ENCODE results near the gene TAC3.
"Not testable (repeated sequence)": the region's sequence is repeated elsewhere in the genome, so short reads cannot be mapped to it uniquely, and the experiment has no call there.

TAC3 gene

GRCh38 chr12:57027805-57028153 lies 11.4 kb upstream of the TAC3 start:
- H3K36me3 ChIP-seq (replicated peaks): no peaks in the 10 kb centered on the region
- H3K9me3 ChIP-seq: no peaks in the 10 kb centered on the region
- DNase-seq (ENCODE audit: low spot score in 2 of 2): no peak
- H3K27me3 ChIP-seq (ENCODE audit: low read depth): 0 out of 2 replicates have a peak, but pooled peaks cover 3% of the 10 kb centered on the region
- H3K4me1 ChIP-seq: peaks cover 7% of the 10 kb centered on the region
- in situ Hi-C loops (cut with MboI; ENCODE audit: low sequenced_read_pairs): no loop called here
- no peak overlapping the region for H3K4me3 ChIP-seq

- Histone ChIP-seq H3K4me1 (peaks cover 7% of the 10 kb centered on the region), H3K4me3 (no peak overlapping the region), H3K27me3 (ENCODE audit: low read depth) (0 out of 2 replicates have a peak, but pooled peaks cover 3% of the 10 kb centered on the region), H3K36me3 (replicated peaks) (no peaks in the 10 kb centered on the region), H3K9me3 (no peaks in the 10 kb centered on the region)
- DNase-seq (ENCODE audit: low spot score in 2 of 2): no peak
- in situ Hi-C loops (cut with MboI; ENCODE audit: low sequenced_read_pairs): no loop called here
Measured at GRCh38 chr12:57027011-57027804, 10.9 kb upstream of the TAC3 start.

GRCh38 chr12:57025196-57025595 lies 8.9 kb upstream of the TAC3 start:
- H3K4me1 ChIP-seq: no peaks in the 10 kb centered on the region
- H3K36me3 ChIP-seq (replicated peaks): no peaks in the 10 kb centered on the region
- in situ Hi-C loops (cut with MboI; ENCODE audit: low sequenced_read_pairs): no loop called here
- 0 out of 2 replicates have a peak, but pooled peaks cover 3% of the 10 kb centered on the region for H3K27me3 ChIP-seq (ENCODE audit: low read depth)
- H3K4me3 ChIP-seq: no peak overlapping the region
- DNase-seq (ENCODE audit: low spot score in 2 of 2): no peak
- H3K9me3 ChIP-seq: no peaks in the 10 kb centered on the region

- in situ Hi-C loops (cut with MboI; ENCODE audit: low sequenced_read_pairs); DNase-seq (ENCODE audit: low spot score in 2 of 2); H3K36me3 ChIP-seq (replicated peaks); H3K4me3 ChIP-seq; H3K4me1 ChIP-seq; H3K27me3 ChIP-seq (ENCODE audit: low read depth); H3K9me3 ChIP-seq: not testable (repeated sequence)
Measured at GRCh38 chr12:57022324-57022723, 6.0 kb upstream of the TAC3 start.

GRCh38 chr12:57019983-57020719 lies 3.8 kb upstream of the TAC3 start:
- in situ Hi-C loops (cut with MboI; ENCODE audit: low sequenced_read_pairs): no loop called here
- no peak for DNase-seq (ENCODE audit: low spot score in 2 of 2)
- Histone ChIP-seq H3K27me3 (ENCODE audit: low read depth) (peaks cover 10% of the 10 kb centered on the region; the same call in 1 of the 2 replicates), H3K36me3 (replicated peaks) (no peaks in the 10 kb centered on the region), H3K4me3 (no peak overlapping the region), H3K4me1 (no peaks in the 10 kb centered on the region), H3K9me3 (no peaks in the 10 kb centered on the region)

- in situ Hi-C loops (cut with MboI; ENCODE audit: low sequenced_read_pairs): no loop called here
- Histone ChIP-seq H3K4me1 (no peaks in the 10 kb centered on the region), H3K36me3 (replicated peaks) (no peaks in the 10 kb centered on the region)
Measured at GRCh38 chr12:57018906-57019305, 2.6 kb upstream of the TAC3 start.

GRCh38 chr12:57018353-57018752 lies 2.0 kb upstream of the TAC3 start:
- H3K9me3 ChIP-seq; H3K36me3 ChIP-seq (replicated peaks); H3K4me1 ChIP-seq; DNase-seq (ENCODE audit: low spot score in 2 of 2); H3K4me3 ChIP-seq; in situ Hi-C loops (cut with MboI; ENCODE audit: low sequenced_read_pairs): not testable (repeated sequence)
- peaks cover 14% of the 10 kb centered on the region for H3K27me3 ChIP-seq (ENCODE audit: low read depth)

More at GRCh38 chr12:57018906-57019305, 2.6 kb upstream of the TAC3 start:
- H3K9me3 ChIP-seq: no peaks in the 10 kb centered on the region
- H3K27me3 ChIP-seq (ENCODE audit: low read depth): peaks cover 14% of the 10 kb centered on the region
- H3K4me3 ChIP-seq: no peak overlapping the region
- DNase-seq (ENCODE audit: low spot score in 2 of 2): no peak

GRCh38 chr12:57012600-57013465 lies 3.5 kb downstream of the TAC3 start:
- no peaks in the 10 kb centered on the region for H3K36me3 ChIP-seq (replicated peaks)
- peaks cover 12% of the 10 kb centered on the region for H3K4me1 ChIP-seq
- in situ Hi-C loops (cut with MboI; ENCODE audit: low sequenced_read_pairs): no loop called here

GRCh38 chr12:57011438-57012424 lies 4.6 kb downstream of the TAC3 start:
- no peak for DNase-seq (ENCODE audit: low spot score in 2 of 2)
- Histone ChIP-seq H3K4me1 (peaks cover 12% of the 10 kb centered on the region), H3K27me3 (ENCODE audit: low read depth) (peaks cover 14% of the 10 kb centered on the region), H3K4me3 (no peak overlapping the region), H3K9me3 (no peaks in the 10 kb centered on the region), H3K36me3 (replicated peaks) (no peaks in the 10 kb centered on the region)
- in situ Hi-C loops (cut with MboI; ENCODE audit: low sequenced_read_pairs): no loop called here

More at GRCh38 chr12:57012600-57013465, 3.5 kb downstream of the TAC3 start:
- H3K9me3 ChIP-seq: no peaks in the 10 kb centered on the region
- H3K4me3 ChIP-seq: no peak overlapping the region
- DNase-seq (ENCODE audit: low spot score in 2 of 2): no peak
- H3K27me3 ChIP-seq (ENCODE audit: low read depth): peaks cover 14% of the 10 kb centered on the region

GRCh38 chr12:57010627-57011247 lies 5.6 kb downstream of the TAC3 start:
- peaks cover 9% of the 10 kb centered on the region for H3K27me3 ChIP-seq (ENCODE audit: low read depth)
- H3K4me3 ChIP-seq: no peak overlapping the region
- no peak for DNase-seq (ENCODE audit: low spot score in 2 of 2)
- peaks cover 12% of the 10 kb centered on the region for H3K4me1 ChIP-seq
- in situ Hi-C loops (cut with MboI; ENCODE audit: low sequenced_read_pairs): no loop called here
- no peaks in the 10 kb centered on the region for H3K36me3 ChIP-seq (replicated peaks)
- H3K9me3 ChIP-seq: no peaks in the 10 kb centered on the region

GRCh38 chr12:57009949-57010626 lies 6.2 kb downstream of the TAC3 start:
- DNase-seq (ENCODE audit: low spot score in 2 of 2): no peak
- peaks cover 16% of the 10 kb centered on the region for H3K4me1 ChIP-seq
- in situ Hi-C loops (cut with MboI; ENCODE audit: low sequenced_read_pairs): no loop called here
- no peak overlapping the region for H3K4me3 ChIP-seq
- H3K27me3 ChIP-seq (ENCODE audit: low read depth): peaks cover 3% of the 10 kb centered on the region
- H3K9me3 ChIP-seq: no peaks in the 10 kb centered on the region
- H3K36me3 ChIP-seq (replicated peaks): no peaks in the 10 kb centered on the region

- Histone ChIP-seq H3K36me3 (replicated peaks) (peaks cover 13% of the 10 kb centered on the region), H3K27me3 (ENCODE audit: low read depth) (no peaks in the 10 kb centered on the region), H3K9me3 (no peaks in the 10 kb centered on the region), H3K4me1 (peaks cover 19% of the 10 kb centered on the region), H3K4me3 (no peak overlapping the region)
- in situ Hi-C loops (cut with MboI; ENCODE audit: low sequenced_read_pairs): no loop called here
- DNase-seq (ENCODE audit: low spot score in 2 of 2): peak in 1 of 2 experiments; percentile 70
Measured at GRCh38 chr12:57008178-57008577, 8.2 kb downstream of the TAC3 start.
